Hepatic stellate cell (primary cell): Measurements from ENCODE around the gene USH1C.

Experiments
- DNase-seq: peaks from one replicate; pipeline ENCODE4 v3.0.0; 2011; ENCODE audit warnings: low spot score

USH1C gene

DNA sequence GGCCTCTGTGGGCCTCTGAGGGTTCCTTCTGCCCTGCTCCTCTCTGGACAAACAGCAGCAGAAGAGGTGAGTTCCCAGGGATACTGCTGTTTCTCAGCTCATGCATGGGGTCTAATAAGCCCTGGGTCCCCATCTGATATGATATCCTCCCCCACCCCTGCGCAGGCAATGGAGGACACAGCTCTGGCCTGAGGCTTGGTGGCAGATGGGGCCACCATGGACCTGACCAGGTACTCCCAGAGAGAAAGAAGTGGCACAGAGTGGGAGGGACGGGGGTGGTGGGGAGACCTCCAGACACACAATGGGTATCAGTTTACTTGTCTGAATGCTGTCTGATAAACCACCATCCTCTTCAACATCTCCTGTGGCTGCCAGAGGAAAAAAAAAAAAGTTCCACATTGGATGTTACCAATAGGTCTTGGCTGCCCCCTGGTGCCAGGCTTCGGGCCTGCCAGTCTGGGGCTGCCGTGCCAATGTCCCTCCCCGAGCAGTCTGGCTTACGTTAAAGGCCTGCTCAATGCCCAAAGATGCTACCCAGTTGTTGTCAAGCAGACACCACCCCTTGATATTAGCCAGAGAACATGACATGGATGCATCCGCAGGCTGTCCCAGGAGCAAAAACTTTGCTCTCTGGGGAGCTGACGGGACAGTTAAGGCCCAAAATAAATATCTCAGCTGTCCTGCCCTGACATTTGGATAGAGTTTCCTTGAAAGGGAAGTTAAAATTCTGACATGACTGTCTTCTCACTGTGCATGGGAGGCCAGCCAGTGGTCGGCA, 39.7 kb downstream of the USH1C start:
- DNase-seq, result peak; percentile 85

DNA sequence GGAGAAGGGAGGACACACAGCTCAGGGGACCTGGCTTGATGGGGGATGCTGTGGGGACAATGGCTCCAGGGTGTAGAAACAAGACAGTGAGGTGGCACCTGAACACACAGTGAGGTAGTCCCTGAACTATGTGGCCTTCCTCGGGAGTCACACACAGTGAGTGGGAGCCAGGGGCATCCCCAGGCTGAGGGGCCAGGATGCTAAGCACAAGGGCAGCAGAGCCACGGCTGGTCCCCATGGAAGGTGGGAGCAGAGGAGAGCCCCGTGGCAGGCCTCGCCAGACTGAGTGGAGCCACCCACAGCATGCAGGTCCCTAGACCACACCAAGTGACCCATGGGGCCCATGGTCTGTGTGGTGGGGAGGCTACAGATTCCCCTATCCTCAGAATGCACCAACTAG, 41.6 kb downstream of the USH1C start:
- no peak for DNase-seq

GRCh38 chr11:17500673-17501072, 43.5 kb downstream of the USH1C start:
- no peak for DNase-seq

- DNase-seq, result no peak
Measured at GRCh38 chr11:17498475-17498874, 45.7 kb downstream of the USH1C start.

DNA sequence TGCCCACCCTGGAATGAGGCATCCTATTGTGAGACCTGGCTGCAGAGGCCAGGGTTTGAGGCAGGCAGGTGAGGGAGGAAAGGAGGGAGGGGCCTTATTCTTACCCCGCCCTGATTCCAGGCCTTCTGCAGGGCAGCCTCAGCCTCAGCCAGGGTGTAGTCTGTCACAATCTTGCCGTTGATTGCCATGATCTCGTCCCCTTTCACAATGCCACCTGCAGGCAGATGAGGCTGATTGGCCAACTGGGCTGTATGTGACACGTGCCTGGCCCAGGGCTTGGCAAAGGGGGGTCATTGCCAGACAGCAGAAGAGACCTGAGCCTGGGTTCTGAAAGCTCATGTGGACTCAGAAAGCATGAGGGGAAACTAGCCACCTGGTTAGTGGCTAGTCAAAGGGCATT, 46.2 kb downstream of the USH1C start:
- no peak for DNase-seq

- DNase-seq, result no peak
Measured at GRCh38 chr11:17496406-17496805, 47.8 kb downstream of the USH1C start.

DNA sequence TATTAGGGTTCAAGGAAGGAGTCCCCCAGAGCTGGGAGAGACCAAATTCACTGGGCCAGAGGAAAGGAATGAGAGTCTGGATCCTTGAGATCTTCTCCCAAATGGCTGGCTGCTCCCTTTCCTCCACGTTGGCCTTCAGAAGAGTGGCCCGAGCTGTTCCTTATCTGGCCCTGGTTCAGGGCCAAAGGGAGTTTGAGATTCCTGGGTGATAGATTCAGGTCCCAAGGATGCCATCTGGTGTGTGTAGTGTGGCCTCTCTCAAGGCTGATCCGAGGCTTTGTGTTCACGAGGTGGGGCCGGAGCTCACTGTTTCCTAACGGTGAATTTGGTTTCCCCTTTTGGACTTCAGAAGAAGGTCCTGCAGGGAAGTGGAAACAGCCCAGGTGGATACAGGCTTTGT, 50.2 kb downstream of the USH1C start:
- no peak for DNase-seq

- DNase-seq, result no peak
Measured at GRCh38 chr11:17490938-17491337, 53.3 kb downstream of the USH1C start.

GRCh38 chr11:17490232-17490631, 54.0 kb downstream of the USH1C start:
- no peak for DNase-seq

DNA sequence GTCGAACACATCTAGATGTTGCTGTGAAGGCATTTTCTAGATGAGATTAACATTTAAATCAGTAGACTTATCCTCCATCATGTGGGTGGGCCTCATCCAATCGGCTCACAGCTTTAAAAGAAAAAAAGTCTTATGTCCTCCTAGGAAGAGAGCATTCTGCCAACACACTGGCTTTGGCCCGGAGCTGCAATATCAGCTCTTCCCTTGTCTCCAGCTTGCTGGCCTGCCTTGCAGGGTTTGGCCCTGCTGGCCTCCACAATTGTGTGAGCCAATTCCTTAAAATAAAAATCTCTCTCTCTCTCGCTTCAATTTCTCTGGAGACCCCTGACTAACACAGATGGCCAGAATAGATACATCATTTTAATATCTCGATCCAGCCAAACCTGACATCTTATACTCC, 54.5 kb downstream of the USH1C start:
- no peak for DNase-seq

- no peak for DNase-seq
Measured at GRCh38 chr11:17488563-17488962, 55.7 kb downstream of the USH1C start.

- no peak for DNase-seq
Measured at GRCh38 chr11:17486646-17487045, 57.6 kb downstream of the USH1C start.

DNA sequence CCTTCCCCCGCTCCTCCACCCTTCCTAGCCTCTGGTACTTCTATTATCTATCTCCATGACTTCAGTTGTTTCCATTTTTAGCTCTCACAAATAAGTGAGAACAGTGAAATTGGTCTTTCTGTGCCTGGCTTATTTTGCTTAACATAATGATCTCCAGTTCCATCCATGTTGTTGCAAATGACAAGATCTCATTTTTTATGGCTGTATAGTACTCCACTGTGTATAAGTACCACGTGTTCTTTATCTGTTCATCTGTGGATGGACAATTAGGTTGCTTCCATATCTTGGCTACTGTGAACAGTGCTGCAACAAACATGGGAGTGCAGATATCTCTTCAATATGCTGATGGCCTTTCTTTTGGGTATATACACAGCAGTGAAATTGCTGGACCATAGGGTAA, 60.7 kb downstream of the USH1C start:
- no peak for DNase-seq

DNA sequence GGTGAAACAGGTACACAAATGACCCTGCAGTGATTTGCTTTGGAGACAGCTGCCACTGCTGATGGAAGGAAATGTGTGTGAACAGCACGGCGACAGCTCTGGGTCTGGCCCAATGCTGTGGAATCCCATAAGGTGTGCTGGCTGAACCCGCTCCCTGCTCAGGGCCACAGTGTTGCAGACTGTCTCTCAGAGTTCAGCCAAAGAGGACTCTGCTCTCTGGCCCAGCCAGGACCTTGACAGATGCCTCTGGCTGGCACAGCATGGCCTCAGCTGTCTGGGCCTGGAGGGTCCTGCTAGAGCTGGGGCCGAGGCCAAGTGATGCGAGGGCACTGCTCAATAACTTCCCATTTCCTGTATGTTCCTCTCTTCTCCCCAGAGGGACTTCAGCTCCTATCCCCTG, 62.3 kb downstream of the USH1C start:
- DNase-seq, result no peak

GRCh38 chr11:17479284-17480214, 64.7 kb downstream of the USH1C start:
- peak; percentile 41 for DNase-seq

DNA sequence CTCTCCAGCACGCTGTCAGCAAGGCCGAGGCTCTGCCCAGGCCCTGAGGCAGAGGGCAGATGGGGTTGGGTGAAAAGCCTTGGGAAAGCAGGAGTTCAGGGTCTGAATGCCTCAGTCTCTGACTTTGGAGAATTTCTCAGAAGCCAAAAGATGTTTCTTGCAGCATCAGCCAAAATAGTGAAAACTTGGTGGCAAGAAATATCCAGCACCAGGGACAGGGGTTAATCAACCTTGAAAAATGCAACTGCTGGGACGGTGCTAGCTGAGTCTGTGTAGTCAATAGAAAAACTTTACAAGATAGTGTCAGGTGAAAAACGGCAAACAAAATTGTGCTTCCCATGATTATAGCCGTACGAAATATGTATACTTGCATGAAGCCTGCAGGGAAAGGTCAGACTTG, 66.1 kb downstream of the USH1C start:
- no peak for DNase-seq

DNA sequence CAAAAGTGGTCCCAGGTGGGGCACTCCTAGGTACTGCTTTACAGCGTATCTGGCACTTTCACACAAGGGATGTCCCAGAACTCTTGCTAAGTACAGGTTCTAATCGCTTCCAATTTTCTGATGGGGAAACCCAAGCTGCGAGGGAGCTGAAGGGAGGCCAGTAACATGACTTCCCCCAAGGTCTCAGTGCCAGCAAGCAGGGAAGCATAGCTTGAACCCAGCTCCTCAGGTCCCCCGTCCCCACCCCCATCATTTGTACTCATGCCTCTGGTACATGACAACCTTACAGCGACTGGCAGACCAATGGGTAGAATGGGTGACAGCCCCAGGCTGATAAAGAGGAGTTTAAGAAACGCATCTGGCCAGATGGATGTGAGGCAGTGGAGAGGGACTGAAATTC, 66.9 kb downstream of the USH1C start:
- DNase-seq, result no peak

DNA sequence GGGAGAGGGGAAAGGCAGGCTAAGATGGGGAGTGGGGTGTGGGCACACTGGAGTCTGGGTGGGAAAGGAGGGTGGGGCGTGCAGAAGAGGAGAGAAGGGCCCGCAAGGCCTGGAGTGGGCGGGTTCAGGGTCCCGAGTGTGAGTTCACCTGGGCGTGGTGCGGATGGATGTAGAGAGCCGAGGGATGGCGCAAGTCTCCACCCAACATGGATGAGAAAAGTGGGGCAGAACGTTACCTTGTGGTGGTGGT, 67.2 kb downstream of the USH1C start:
- no peak for DNase-seq

GRCh38 chr11:17476317-17477083, 67.7 kb downstream of the USH1C start, which contains the start of gene ABCC8:
TSS of gene ABCC8 (minus strand) at chr11:17476845. CDS start at chr11:17476776, 69 bp downstream.
- DNase-seq, result no peak

DNA sequence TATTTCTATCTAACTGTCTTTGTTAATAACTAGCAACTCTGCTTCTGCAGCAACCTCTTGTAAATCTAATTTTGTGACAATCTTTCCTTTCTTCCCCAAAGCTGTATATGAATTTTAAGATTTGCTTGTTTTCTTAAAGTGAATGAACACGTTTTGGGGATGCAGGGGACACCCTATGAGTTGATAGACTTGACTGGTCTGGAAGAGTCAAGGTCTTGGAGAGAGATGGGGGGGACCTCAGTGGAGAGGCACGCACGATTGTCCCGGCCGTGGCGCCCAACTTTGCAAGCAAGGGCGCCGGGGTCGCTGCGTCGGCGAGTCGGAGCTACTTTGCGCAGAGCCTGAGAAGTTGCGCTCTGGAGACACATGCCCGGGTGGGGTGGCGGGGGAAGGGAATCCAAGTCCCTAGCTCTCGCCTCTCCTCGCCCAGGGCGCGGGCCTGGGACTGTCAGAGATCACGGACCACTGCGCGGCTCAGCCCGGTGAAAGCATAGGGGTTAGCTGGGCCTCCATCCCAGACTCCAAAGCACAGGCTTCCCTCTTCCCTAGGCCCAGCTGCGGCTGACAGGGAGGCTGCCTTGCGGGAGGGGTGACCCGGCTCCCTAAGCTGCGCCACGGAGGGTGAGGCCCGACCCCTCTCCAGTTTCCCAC, 68.4 kb downstream of the USH1C start:
- no peak for DNase-seq

- DNase-seq, result peak; percentile 31
Measured at GRCh38 chr11:17473071-17473744, 71.0 kb downstream of the USH1C start.

DNA sequence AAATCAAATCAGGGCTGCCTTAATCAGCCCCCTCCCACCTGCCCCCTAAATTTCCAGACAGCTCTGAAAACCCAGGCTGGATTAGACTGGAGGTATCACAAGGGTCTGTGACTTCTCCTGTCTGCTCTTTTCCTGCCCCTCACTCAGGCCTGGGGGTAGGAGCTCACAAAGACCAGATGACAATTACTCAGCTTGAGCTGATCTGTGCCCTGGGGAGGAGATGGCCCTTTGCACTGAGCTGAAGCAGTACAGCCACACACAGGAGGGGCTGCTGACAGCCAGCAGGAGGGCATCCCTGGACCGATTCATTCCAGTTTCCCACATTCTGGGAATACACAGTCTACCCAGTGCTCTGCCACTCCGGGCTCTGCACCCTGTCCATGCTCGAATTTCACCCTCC, 71.7 kb downstream of the USH1C start:
- DNase-seq, result no peak
